Neural crest cell (in vitro differentiated cells): ENCODE data around the gene OSBPL8. TPM values are rescaled to one million over a fixed set of nuclear protein-coding genes. Genes with fewer than 3 reads are reported as not detected.

Source experiments
- DNase-seq: peaks from one replicate; pipeline ENCODE4 v3.0.0; 2021; ENCODE audit warnings: low read depth, mixed read lengths, low spot score
- H3K27ac Mint-ChIP-seq: one replicate; pipeline ENCODE4 v1.8.0; 2021; ENCODE audit warnings: mild to moderate bottlenecking, mixed read lengths; ENCODE audit not compliant: unreplicated experiment
- H3K27me3 Mint-ChIP-seq: 2 replicates; pipeline ENCODE4 v1.8.0; 2021; ENCODE audit warnings: low read depth, mild to moderate bottlenecking, mixed read lengths
- H3K36me3 Mint-ChIP-seq: 2 replicates; pipeline ENCODE4 v1.8.0; 2021; ENCODE audit warnings: low read depth, mild to moderate bottlenecking, mixed read lengths
- H3K4me1 Mint-ChIP-seq: 2 replicates; pipeline ENCODE4 v1.8.0; 2021; ENCODE audit warnings: mixed read lengths
- H3K4me3 Mint-ChIP-seq: one replicate; pipeline ENCODE4 v1.8.0; 2021; ENCODE audit warnings: mild to moderate bottlenecking, mixed read lengths
- H3K9me3 Mint-ChIP-seq: 2 replicates; pipeline ENCODE4 v1.8.0; 2021; ENCODE audit warnings: mixed read lengths
- CTCF ChIP-seq: fragments of 200-600 bp; sonication (generic); conservative IDR thresholded peaks from 2 replicates; pipeline ENCODE4 v1.5.0; 2021; ENCODE audit warnings: antibody characterized with exemption, mild to moderate bottlenecking
- total RNA-seq: library from RNA; stranded (reverse); gene quantifications from 2 replicates; pipeline ENCODE4 v1.2.1, GENCODE V29; 2021

Gene OSBPL8
- total RNA-seq, 1 donor from 2014 or later = 75.8 TPM

DNA sequence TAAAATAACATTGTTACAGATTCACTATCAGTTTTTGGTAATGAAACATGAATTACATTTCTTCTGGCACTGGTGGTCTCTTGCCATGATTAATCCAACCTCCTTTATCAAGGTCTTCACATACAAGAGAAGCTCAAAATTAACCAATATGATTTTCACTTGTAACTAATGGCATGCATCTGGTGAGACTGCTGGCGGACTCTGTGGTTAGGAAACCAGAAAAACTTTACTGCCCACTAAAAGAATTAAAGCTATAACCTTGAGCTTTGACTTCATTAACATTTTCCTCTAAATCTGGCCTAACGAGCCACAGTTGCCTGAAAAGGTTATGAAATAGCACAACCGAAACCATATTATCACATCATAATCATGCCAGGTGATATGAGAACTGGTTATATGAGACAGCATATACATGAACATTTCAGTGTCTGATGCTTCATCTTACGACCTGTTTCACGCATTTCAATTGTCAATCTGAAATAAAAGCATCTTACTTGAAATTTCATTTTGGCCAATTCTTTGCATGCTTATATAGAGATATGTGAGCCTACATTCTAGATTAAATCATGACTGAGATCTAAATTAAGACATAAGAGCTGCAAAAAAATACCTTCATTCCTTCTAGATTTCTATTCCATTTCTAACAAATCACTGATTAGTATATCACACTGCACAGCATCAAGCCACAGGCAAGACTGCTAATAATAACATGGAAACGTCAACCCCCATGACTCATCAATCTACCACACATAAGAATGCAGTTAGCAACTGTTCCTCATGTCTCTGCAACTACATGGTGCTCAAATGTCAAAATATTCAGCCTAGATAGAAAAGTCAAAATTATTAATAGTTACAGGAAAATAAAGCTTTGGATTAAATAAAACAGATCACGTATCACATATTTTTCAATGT, 89.3 kb downstream of the OSBPL8 start:
- Mint-ChIP-seq H3K9me3 (peaks cover 3% of the 10 kb centered on the region), H3K4me3 (no peak overlapping the region), H3K4me1 (no peaks in the 10 kb centered on the region), H3K36me3 (peaks cover 4% of the 10 kb centered on the region), H3K27ac (no peak overlapping the region), H3K27me3 (no peaks in the 10 kb centered on the region)
- no peak for DNase-seq
- no peak for TF ChIP-seq CTCF

DNA sequence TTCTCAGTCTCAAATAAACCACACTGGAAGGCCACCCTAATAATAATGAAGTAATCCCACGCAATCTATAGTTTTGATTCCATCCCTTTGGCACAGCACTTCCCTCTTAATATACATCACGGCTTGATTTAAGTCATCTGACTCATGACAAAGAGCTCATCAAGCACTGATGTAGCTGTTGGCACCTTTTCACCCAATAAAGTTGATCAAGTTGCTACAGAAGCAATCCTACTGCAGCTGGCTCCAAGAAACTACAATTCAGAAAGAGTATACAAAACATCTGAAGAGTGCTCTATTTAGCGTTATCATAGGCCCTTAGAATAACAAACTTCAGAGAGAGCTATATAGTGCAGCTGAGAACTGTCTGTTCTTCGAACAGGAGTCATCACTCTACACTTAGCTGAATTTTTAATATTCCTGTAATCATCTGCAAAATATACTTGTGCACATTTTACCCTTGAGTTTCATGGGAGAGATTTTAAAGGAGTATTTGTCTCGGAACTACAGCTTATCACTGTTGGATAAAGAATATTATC, 94.9 kb downstream of the OSBPL8 start:
- no peak for TF ChIP-seq CTCF
- Mint-ChIP-seq H3K9me3 (no peaks in the 10 kb centered on the region), H3K27me3 (no peaks in the 10 kb centered on the region), H3K4me3 (no peak overlapping the region), H3K4me1 (peaks cover 5% of the 10 kb centered on the region), H3K27ac (no peak overlapping the region), H3K36me3 (no peaks in the 10 kb centered on the region)
- DNase-seq = no peak

DNA sequence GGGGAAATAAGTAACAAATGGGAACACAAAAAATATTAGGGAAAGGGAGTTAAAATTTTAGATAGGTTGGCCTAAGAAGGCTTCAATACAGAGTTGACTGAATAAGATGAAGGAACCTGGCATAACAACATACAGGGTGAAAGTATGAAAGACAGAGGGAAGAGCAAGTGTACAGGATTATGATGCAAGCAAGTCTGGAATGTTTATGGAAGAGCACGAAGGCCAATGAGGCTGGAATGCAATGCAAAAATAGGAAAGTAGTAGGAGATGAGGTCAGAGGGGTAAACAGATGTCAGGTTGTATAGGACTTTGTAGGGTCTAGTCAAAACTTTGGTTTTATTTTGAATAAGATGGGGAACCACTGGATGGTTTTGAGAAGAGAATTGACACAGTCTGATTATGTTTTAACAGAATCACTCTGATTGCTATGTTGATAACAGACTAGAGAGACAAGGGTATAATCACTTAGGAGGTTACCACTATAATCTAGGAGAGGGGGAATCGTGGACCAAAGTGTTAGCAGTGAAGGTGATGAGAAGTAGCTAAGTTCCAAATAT, 96.8 kb downstream of the OSBPL8 start:
- no peak for TF ChIP-seq CTCF

DNA sequence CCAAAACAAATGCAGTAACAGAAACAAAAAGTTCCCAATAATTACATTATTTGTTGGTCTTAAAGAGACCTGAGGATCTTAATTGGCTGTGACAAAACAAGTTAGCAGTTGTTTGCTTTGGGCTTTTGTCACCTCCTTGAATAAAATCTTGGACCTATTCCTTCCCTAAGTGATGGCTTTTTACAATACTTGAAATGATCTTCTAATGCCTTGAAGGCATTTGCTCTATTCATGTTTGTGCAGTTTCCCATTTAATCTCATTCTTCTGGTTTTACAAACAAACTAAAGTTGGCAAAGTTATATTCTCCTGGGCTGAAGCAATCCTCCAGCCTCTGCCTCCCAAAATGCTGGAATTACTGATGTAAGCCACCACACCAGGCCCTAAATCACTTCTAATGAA, 98.8 kb downstream of the OSBPL8 start:
- Mint-ChIP-seq H3K36me3 (no peaks in the 10 kb centered on the region), H3K27ac (no peak overlapping the region), H3K4me3 (no peak overlapping the region), H3K4me1 (peaks cover 5% of the 10 kb centered on the region), H3K9me3 (no peaks in the 10 kb centered on the region), H3K27me3 (no peaks in the 10 kb centered on the region)
- TF ChIP-seq CTCF = no peak
- DNase-seq = no peak

More for the DNA sequence above, 96.8 kb downstream of the OSBPL8 start:
- no peaks in the 10 kb centered on the region for H3K9me3 Mint-ChIP-seq
- H3K4me1 Mint-ChIP-seq = peaks cover 5% of the 10 kb centered on the region
- no peaks in the 10 kb centered on the region for H3K27me3 Mint-ChIP-seq
- no peak overlapping the region for H3K4me3 Mint-ChIP-seq
- DNase-seq = no peak
- H3K27ac Mint-ChIP-seq = peak overlapping the region; percentile 16
- H3K36me3 Mint-ChIP-seq = no peaks in the 10 kb centered on the region

GRCh38 chr12:76457818-76458217, 101.8 kb downstream of the OSBPL8 start:
- H3K27me3 Mint-ChIP-seq = no peaks in the 10 kb centered on the region
- DNase-seq = no peak
- H3K36me3 Mint-ChIP-seq = no peaks in the 10 kb centered on the region
- peaks cover 5% of the 10 kb centered on the region for H3K4me1 Mint-ChIP-seq
- no peak for TF ChIP-seq CTCF
- H3K4me3 Mint-ChIP-seq = no peak overlapping the region
- H3K9me3 Mint-ChIP-seq = no peaks in the 10 kb centered on the region
- no peak overlapping the region for H3K27ac Mint-ChIP-seq
